VCaP (cell line): ENCODE results near the gene HGS.
A peak's percentile ranks its signal among the peaks of the same experiment; 100 is the strongest.

ENCODE experiments used
- H3K27ac ChIP-seq: fragments of 450-650 bp; 2 replicates; pipeline ENCODE4 v1.5.1; 2017
- TF ChIP-seq, protein P1 (sequence below): fragments of 450-650 bp; conservative IDR thresholded peaks from 2 replicates; pipeline ENCODE4 v1.5.1; 2017; ENCODE audit warnings: mild to moderate bottlenecking, moderate library complexity

HGS gene, protein sequence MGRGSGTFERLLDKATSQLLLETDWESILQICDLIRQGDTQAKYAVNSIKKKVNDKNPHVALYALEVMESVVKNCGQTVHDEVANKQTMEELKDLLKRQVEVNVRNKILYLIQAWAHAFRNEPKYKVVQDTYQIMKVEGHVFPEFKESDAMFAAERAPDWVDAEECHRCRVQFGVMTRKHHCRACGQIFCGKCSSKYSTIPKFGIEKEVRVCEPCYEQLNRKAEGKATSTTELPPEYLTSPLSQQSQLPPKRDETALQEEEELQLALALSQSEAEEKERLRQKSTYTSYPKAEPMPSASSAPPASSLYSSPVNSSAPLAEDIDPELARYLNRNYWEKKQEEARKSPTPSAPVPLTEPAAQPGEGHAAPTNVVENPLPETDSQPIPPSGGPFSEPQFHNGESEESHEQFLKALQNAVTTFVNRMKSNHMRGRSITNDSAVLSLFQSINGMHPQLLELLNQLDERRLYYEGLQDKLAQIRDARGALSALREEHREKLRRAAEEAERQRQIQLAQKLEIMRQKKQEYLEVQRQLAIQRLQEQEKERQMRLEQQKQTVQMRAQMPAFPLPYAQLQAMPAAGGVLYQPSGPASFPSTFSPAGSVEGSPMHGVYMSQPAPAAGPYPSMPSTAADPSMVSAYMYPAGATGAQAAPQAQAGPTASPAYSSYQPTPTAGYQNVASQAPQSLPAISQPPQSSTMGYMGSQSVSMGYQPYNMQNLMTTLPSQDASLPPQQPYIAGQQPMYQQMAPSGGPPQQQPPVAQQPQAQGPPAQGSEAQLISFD

DNA sequence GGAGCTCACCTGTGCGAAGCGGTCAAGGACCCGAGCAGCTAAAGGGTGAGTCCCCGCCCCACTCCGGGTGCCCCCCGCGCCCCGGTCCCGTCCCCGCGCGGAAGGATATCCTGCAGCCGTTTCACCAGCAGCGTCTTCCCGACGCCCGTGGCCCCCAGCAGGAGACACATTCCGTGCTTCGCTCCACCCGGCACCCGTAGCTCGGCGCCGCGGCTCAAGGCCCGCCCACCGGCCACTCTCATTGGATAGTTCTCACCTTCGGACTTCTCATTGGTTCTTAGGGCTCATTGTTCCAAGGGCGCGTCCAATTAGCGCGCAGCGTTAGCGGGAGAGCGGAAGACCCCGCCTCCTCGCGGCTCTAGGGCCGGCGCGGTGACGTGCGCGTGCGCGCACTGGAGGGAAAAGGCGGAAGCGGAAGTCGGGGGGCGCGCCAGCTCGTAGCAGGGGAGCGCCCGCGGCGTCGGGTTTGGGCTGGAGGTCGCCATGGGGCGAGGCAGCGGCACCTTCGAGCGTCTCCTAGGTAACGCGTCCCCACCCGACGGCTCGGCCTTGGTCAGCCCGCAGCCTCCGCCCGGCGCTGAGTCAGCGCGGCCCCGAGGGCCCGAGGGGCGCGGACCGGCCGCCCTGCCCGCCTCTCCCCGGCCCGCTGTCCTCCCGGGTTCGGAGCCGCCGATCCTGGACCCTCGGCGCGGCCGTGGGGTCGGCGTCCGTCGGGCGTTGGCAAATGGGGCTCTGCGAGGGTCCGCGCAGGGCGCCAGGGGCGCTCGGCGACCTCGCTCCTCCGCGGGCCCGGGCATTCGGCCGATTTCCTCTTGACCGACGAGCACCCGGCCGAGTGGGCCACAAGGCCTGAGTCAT, at the start of gene HGS, which contains the start of gene ARL16:
TSS of gene HGS (plus strand) at position 428 of the 858 bp plus-strand sequence. CDS start at position 484, 56 bp downstream.
TSS of gene ARL16 (minus strand) at position 214 of the 858 bp plus-strand sequence. CDS start at position 170, 44 bp downstream.
- peak within 1 kb of the TSS; percentile 91 for H3K27ac ChIP-seq
- TF ChIP-seq, protein P1, sequence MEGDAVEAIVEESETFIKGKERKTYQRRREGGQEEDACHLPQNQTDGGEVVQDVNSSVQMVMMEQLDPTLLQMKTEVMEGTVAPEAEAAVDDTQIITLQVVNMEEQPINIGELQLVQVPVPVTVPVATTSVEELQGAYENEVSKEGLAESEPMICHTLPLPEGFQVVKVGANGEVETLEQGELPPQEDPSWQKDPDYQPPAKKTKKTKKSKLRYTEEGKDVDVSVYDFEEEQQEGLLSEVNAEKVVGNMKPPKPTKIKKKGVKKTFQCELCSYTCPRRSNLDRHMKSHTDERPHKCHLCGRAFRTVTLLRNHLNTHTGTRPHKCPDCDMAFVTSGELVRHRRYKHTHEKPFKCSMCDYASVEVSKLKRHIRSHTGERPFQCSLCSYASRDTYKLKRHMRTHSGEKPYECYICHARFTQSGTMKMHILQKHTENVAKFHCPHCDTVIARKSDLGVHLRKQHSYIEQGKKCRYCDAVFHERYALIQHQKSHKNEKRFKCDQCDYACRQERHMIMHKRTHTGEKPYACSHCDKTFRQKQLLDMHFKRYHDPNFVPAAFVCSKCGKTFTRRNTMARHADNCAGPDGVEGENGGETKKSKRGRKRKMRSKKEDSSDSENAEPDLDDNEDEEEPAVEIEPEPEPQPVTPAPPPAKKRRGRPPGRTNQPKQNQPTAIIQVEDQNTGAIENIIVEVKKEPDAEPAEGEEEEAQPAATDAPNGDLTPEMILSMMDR, result no peak

DNA sequence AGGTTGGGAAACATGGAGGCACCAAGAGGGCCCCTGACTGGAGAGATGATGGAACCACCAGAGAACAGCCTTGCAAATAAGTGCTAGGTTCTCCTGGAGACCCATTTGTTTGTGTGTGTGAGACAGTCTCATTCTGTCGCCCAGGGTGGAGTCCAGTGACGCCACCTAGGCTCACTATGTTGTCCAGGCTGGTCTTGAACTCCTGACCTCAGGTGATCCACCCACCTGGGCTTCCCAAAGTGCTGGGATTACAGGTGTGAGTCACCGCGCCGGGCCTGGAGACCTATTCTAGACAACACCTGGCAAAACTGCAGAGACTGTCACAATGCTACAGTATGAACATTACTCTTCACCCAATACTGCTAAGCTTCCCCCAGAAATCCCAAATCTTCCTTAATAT, 48.4 kb upstream of the HGS start:
- H3K27ac ChIP-seq, result peak overlapping the region; percentile 93

DNA sequence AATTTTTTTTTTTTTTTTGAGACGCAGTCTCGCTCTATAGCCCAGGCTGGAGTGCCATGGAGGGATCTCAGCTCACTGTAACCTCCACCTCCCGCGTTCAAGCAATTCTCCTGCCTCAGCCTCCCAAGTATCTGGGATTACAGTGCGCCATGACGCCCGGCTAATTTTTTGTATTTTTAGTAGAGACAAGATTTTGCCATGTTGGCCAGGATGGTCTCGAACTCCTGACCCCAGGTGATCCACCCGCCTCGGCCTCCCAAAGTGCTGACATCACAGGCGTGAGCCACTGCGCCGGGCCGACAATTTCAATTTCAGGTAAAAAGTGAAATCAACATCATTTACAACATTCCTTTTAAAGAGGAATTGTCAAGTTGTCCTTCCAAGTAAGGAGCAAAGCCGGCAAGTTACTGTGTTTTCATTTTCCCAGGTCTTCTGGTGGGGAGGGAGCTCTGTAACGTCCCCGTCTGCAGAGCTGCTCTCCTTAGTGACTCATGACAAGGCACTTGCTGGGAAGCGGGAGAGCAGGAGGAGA, 47.8 kb upstream of the HGS start:
- peak overlapping the region; percentile 93 for H3K27ac ChIP-seq
- TF ChIP-seq, protein P1, result no peak

More for the DNA sequence above, 48.4 kb upstream of the HGS start:
- TF ChIP-seq, protein P1, result no peak

DNA sequence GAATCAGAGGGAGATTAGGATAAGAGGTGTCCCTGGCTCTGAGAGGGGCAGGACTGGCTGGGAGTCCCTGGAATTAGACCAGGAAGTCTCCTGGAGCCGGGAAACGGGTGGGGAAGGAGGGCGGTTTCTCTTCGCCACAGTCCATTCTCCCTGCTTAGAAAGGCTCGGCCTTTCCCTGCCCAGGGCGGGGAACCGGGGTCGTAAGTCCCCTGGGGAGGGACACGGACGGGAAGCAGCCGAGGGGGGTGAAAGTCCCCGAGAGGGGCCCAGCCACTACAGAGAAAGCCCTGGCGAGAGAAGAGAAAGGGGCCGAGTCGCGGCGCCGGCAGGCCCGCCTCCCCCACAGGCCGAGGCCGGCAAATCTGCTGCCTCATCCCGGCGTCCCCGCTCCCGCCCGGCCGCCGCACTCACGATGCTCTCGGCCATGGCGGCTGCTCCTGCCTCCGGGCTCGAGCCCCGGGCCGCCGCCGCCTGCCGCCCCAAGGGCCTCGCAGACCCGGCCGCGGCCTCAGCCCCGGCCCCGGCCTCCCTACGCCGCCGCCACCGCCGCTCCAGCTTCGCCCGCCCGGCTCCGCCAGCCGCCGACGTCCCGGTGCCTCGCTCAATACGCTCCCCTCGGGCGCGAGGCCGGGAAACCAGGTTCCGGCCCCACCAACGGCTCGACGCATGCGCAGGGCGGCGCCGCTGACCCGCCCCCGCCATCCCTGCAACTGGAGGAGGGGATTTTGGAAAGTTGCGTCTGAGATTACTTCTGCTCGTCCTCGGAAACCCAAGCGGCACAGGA, 47.1 kb upstream of the HGS start, which contains the start of the genes NPLOC4 and TSPAN10:
TSS of gene NPLOC4 (minus strand) at position 608 of the 784 bp plus-strand sequence. CDS start at position 426, 182 bp downstream.
TSS of gene TSPAN10 (plus strand) at position 692 of the 784 bp plus-strand sequence. CDS start 5,217 bp downstream, outside the sequence.
- TF ChIP-seq, protein P1, result no peak
- H3K27ac ChIP-seq, result peak within 1 kb of the TSS; percentile 93

DNA sequence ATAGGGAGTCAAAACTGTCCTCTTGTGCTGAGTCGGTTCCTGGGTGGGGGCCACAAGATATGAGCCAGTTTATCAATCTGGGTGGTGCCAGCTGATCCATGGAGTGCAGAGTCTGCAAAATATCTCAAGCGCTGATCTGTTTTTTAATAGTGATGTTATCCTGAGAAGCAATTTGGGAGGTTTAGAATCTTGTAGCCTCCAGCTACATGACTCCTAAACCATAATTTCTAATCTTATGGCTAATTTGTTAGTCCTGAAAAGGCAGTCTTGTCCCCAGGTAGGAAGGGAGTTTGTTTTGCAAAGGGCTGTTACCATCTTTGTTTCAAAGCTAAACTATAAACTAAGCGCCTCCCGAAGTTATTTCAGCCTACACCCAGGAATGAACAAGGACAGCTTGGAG, 45.1 kb upstream of the HGS start:
- TF ChIP-seq, protein P1, result no peak
- H3K27ac ChIP-seq, result no peak overlapping the region

DNA sequence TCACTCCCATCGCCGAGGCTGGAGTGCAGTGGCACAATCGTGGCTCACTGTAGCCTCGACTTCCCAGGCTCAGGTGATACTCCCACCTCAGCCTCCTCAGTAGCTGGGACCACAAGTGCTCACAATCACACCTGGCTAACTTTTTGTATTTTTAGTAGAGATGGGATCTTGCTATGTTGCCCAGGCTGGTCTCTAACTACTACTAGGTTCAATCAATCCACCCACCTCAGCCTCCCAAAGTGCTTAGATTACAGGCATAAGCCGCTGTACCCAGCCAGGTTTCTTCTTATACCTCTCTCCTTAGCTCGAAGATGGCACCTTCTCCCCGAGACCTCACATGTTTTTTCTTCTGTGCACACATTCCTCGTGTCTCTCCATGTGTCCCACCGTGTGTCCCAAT, 43.8 kb upstream of the HGS start:
- H3K27ac ChIP-seq, result no peak overlapping the region
- TF ChIP-seq, protein P1, result no peak
